HepG2 (cell line): ENCODE measurements around the gene SNAI1. TPM values are rescaled to one million over a fixed set of nuclear protein-coding genes. Genes with fewer than 3 reads are reported as not detected.

Experiments used
- ARHGAP35 ChIP-seq: sonication (generic); formaldehyde crosslinking; IDR thresholded peaks from 2 replicates; pipeline ENCODE4 v1.9.0; 2022; ENCODE audit warnings: mild to moderate bottlenecking, inconsistent platforms, moderate library complexity, missing genetic modification reagents, borderline replicate concordance
- ASH2L ChIP-seq: fragments of 300-600, 200-600 bp; sonication (generic); IDR thresholded peaks from 2 replicates; pipeline ENCODE4 v1.7.0; 2017; ENCODE audit warnings: low read depth, mild to moderate bottlenecking, moderate library complexity, mixed read lengths, low read length; ENCODE audit not compliant: insufficient read length
- FOXK1 ChIP-seq: sonication (generic); formaldehyde crosslinking; IDR thresholded peaks from 2 replicates; pipeline ENCODE4 v1.4.0; 2020; ENCODE audit warnings: low read depth, missing genetic modification reagents, borderline replicate concordance
- ISL2 ChIP-seq: sonication (generic); formaldehyde crosslinking; IDR thresholded peaks from 2 replicates; pipeline ENCODE4 v1.5.0; 2020; ENCODE audit warnings: missing genetic modification reagents
- KDM3A ChIP-seq: IDR thresholded peaks from 2 replicates; pipeline ENCODE4 v1.6.1; 2018; ENCODE audit warnings: low read depth, missing compliant biosample characterization
- KLF11 ChIP-seq: IDR thresholded peaks from 2 replicates; pipeline ENCODE4 v1.6.1; 2016; ENCODE audit warnings: missing compliant biosample characterization
- KLF15 ChIP-seq: sonication (generic); formaldehyde crosslinking; IDR thresholded peaks from 2 replicates; pipeline ENCODE4 v1.8.1; 2023; ENCODE audit warnings: borderline replicate concordance, mild to moderate bottlenecking, inconsistent platforms, missing genetic modification reagents, mixed read lengths
- MAFK ChIP-seq, 2 experiments: IDR thresholded peaks in 1 of 2; conservative IDR thresholded peaks in 1 of 2; 2 replicates each; pipeline ENCODE4 v1.6.1; 2011; ENCODE audit warnings: improper control_type of control experiment in 2 of 2, low read length in 2 of 2
- POLR2A ChIP-seq, 2 experiments: IDR thresholded peaks; 2 replicates each; pipeline ENCODE4 v1.6.1; 2011; ENCODE audit warnings: low read depth in 2 of 2, low read length in 2 of 2, mild to moderate bottlenecking in 1 of 2, moderate library complexity in 1 of 2; ENCODE audit not compliant: insufficient read depth in 1 of 2
- PRMT3 ChIP-seq: sonication (generic); formaldehyde crosslinking; IDR thresholded peaks from 2 replicates; pipeline ENCODE4 v1.8.1; 2022; ENCODE audit warnings: low read depth, mild to moderate bottlenecking, moderate library complexity, missing genetic modification reagents, borderline replicate concordance
- SAP130 ChIP-seq: IDR thresholded peaks from 2 replicates; pipeline ENCODE4 v1.6.1; 2016; ENCODE audit warnings: low read depth
- TRIM24 ChIP-seq: sonication (generic); formaldehyde crosslinking; IDR thresholded peaks from 2 replicates; pipeline ENCODE4 v1.8.0; 2022; ENCODE audit warnings: mild to moderate bottlenecking, missing genetic modification reagents
- ZNF251 ChIP-seq: sonication (generic); formaldehyde crosslinking; IDR thresholded peaks from 2 replicates; pipeline ENCODE4 v1.9.0; 2021; ENCODE audit warnings: mild to moderate bottlenecking, missing genetic modification reagents
- ZNF264 ChIP-seq: sonication (generic); formaldehyde crosslinking; IDR thresholded peaks from 2 replicates; pipeline ENCODE4 v1.4.0; 2020; ENCODE audit warnings: missing genetic modification reagents
- ZNF292 ChIP-seq: sonication (generic); formaldehyde crosslinking; IDR thresholded peaks from 2 replicates; pipeline ENCODE4 v1.8.1; 2022; ENCODE audit warnings: mild to moderate bottlenecking, low read depth, missing genetic modification reagents, borderline replicate concordance
- ZNF350 ChIP-seq: sonication (generic); formaldehyde crosslinking; IDR thresholded peaks from 2 replicates; pipeline ENCODE4 v1.4.0; 2020; ENCODE audit warnings: mild to moderate bottlenecking, low read depth, missing genetic modification reagents, borderline replicate concordance
- ZSCAN20 ChIP-seq: sonication (generic); formaldehyde crosslinking; IDR thresholded peaks from 2 replicates; pipeline ENCODE4 v1.4.0; 2020; ENCODE audit warnings: missing genetic modification reagents, mild to moderate bottlenecking, borderline replicate concordance
- polyA plus RNA-seq, 8 experiments: library from polyadenylated mRNA; depleted of rRNA in 3 of 8; stranded (reverse) in 7 of 8; unstranded in 1 of 8; fragments of >200 nt; fragmentation: Illumina TruSeq in 4 of 8; extraction: Trizol in 4 of 8; gene quantifications; 2 replicates each; pipeline versions ENCODE4 v1.2.1 to v1.2.3, GENCODE V29; 2011 to 2016; ENCODE audit warnings: low read depth in 4 of 8, missing spikeins in 1 of 8, mixed read lengths in 1 of 8; ENCODE audit not compliant: insufficient read depth in 1 of 8
- total RNA-seq, 5 experiments: library from RNA; depleted of rRNA; stranded (reverse); fragments of >200 nt; fragmentation: Illumina TruSeq; extraction: Trizol; gene quantifications; 2 replicates each; pipeline ENCODE4 v1.2.3, GENCODE V29; 2016; ENCODE audit warnings: low read depth in 1 of 5
- TF ChIP-seq, protein P1 (sequence below): sonication (generic); formaldehyde crosslinking; IDR thresholded peaks from 2 replicates; pipeline ENCODE4 v1.5.0; 2020; ENCODE audit warnings: missing genetic modification reagents
- TF ChIP-seq, protein P2 (sequence below): sonication (generic); formaldehyde crosslinking; IDR thresholded peaks from 2 replicates; pipeline ENCODE4 v1.4.0; 2020; ENCODE audit warnings: missing genetic modification reagents, borderline replicate concordance
- TF ChIP-seq, protein P3 (sequence below): sonication (generic); formaldehyde crosslinking; IDR thresholded peaks from 2 replicates; pipeline ENCODE4 v1.5.0; 2020; ENCODE audit warnings: mild to moderate bottlenecking, missing genetic modification reagents, borderline replicate concordance
- TF ChIP-seq, protein P4 (sequence below): sonication (generic); formaldehyde crosslinking; IDR thresholded peaks from 2 replicates; pipeline ENCODE4 v1.4.0; 2020; ENCODE audit warnings: mild to moderate bottlenecking, missing genetic modification reagents

SNAI1 gene
- total and polyA plus RNA-seq, 2 of the 13 experiments (the other 11 are each of a cell fraction or from before 2014, with no cell fraction given) = 1.3 to 1.4 TPM

DNA sequence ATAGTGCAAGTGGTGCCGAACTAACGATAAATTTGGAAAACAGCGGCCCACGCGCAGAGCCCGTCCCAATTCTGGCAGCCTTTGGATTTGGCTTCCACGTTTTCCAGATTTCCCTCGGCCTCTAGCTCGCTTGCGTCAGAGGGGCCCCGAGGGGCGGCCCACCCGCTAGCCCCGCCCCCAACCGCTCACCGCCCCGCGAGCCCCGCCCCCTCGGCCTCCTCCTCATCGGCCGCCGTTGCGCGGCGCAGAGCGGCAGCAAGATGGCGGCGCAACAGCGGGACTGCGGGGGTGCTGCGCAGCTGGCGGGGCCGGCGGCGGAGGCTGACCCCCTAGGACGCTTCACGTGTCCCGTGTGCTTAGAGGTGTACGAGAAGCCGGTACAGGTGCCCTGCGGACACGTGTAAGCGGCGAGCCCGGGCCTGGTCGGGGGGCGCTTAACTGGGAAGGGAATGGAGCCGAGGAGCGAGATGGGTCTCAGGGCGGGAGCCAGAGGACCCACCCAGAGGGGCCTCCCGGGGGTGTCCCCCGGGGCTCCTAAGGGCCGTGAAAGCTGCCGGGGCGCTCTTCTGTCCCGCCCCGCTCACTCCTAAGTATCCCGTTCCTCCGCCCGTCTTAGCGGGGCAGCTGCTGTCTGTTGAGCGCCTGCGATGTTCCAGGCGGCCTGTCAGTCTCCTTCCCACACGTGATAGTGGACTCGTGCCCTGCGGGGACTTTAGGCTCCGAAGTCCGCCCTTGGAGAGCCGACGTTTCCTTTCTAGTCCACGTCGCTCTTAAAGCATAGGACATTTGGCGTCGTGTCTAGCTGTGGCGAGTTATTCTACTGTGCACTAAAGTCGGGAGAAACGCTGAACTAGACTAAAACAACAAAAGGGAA is 46.4 kb upstream of the SNAI1 start, which contains the start of gene RNF114 (continued):
- TF ChIP-seq ARHGAP35 (CRISPR knock-in tag) (peak; percentile 91; the same call in 1 of the 2 replicates), ZNF251 (CRISPR knock-in tag) (no peak), SAP130 (peak; percentile 96), PRMT3 (CRISPR knock-in tag) (no peak), FOXK1 (CRISPR knock-in tag) (no peak; the same call in 1 of the 2 replicates), ZNF264 (CRISPR knock-in tag) (no peak), POLR2A (IDR thresholded peaks at IDR 0.05; ENCODE audit: insufficient read depth in 1 of 2, low read depth in 2 of 2, low read length in 2 of 2) (peak; percentile 87 to 99), TRIM24 (no peak), ZNF350 (CRISPR knock-in tag) (peak; percentile 68; the same call in 1 of the 2 replicates), ISL2 (CRISPR knock-in tag) (peak; percentile 80), KDM3A (peak; percentile 73; the same call in 1 of the 2 replicates), ZNF292 (no peak; the same call in 1 of the 2 replicates), KLF15 (CRISPR knock-in tag) (0 out of 2 replicates have a peak, but pooled peaks have one; percentile 51), KLF11 (CRISPR knock-in tag) (peak; percentile 64; the same call in 1 of the 2 replicates), MAFK (conservative IDR thresholded peaks at IDR 0.05 in 1 of 2, IDR thresholded peaks at IDR 0.05 in 1 of 2; ENCODE audit: low read length in 2 of 2) (no peak), ASH2L (peak; percentile 90), ZSCAN20 (CRISPR knock-in tag) (0 out of 2 replicates have a peak, but pooled peaks have one; percentile 75)
- TF ChIP-seq, protein P1, sequence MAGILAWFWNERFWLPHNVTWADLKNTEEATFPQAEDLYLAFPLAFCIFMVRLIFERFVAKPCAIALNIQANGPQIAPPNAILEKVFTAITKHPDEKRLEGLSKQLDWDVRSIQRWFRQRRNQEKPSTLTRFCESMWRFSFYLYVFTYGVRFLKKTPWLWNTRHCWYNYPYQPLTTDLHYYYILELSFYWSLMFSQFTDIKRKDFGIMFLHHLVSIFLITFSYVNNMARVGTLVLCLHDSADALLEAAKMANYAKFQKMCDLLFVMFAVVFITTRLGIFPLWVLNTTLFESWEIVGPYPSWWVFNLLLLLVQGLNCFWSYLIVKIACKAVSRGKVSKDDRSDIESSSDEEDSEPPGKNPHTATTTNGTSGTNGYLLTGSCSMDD (CRISPR knock-in tag) = no peak
- TF ChIP-seq, protein P2, sequence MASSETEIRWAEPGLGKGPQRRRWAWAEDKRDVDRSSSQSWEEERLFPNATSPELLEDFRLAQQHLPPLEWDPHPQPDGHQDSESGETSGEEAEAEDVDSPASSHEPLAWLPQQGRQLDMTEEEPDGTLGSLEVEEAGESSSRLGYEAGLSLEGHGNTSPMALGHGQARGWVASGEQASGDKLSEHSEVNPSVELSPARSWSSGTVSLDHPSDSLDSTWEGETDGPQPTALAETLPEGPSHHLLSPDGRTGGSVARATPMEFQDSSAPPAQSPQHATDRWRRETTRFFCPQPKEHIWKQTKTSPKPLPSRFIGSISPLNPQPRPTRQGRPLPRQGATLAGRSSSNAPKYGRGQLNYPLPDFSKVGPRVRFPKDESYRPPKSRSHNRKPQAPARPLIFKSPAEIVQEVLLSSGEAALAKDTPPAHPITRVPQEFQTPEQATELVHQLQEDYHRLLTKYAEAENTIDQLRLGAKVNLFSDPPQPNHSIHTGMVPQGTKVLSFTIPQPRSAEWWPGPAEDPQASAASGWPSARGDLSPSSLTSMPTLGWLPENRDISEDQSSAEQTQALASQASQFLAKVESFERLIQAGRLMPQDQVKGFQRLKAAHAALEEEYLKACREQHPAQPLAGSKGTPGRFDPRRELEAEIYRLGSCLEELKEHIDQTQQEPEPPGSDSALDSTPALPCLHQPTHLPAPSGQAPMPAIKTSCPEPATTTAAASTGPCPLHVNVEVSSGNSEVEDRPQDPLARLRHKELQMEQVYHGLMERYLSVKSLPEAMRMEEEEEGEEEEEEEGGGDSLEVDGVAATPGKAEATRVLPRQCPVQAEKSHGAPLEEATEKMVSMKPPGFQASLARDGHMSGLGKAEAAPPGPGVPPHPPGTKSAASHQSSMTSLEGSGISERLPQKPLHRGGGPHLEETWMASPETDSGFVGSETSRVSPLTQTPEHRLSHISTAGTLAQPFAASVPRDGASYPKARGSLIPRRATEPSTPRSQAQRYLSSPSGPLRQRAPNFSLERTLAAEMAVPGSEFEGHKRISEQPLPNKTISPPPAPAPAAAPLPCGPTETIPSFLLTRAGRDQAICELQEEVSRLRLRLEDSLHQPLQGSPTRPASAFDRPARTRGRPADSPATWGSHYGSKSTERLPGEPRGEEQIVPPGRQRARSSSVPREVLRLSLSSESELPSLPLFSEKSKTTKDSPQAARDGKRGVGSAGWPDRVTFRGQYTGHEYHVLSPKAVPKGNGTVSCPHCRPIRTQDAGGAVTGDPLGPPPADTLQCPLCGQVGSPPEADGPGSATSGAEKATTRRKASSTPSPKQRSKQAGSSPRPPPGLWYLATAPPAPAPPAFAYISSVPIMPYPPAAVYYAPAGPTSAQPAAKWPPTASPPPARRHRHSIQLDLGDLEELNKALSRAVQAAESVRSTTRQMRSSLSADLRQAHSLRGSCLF (CRISPR knock-in tag) = no peak
- TF ChIP-seq, protein P3, sequence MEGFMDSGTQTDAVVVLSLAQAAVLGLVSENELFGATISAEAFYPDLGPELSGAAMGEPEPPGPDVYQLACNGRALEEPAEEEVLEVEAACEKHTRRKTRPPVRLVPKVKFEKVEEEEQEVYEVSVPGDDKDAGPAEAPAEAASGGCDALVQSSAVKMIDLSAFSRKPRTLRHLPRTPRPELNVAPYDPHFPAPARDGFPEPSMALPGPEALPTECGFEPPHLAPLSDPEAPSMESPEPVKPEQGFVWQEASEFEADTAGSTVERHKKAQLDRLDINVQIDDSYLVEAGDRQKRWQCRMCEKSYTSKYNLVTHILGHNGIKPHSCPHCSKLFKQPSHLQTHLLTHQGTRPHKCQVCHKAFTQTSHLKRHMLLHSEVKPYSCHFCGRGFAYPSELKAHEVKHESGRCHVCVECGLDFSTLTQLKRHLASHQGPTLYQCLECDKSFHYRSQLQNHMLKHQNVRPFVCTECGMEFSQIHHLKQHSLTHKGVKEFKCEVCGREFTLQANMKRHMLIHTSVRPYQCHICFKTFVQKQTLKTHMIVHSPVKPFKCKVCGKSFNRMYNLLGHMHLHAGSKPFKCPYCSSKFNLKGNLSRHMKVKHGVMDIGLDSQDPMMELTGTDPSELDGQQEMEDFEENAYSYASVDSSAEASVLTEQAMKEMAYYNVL (CRISPR knock-in tag) = peak; percentile 81
- TF ChIP-seq, protein P4, sequence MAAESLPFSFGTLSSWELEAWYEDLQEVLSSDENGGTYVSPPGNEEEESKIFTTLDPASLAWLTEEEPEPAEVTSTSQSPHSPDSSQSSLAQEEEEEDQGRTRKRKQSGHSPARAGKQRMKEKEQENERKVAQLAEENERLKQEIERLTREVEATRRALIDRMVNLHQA (CRISPR knock-in tag) = no peak
